H1 (cell line): Measurements from ENCODE around the gene TMEM209. TPM values are rescaled to one million over a fixed set of nuclear protein-coding genes. Genes with fewer than 3 reads are reported as not detected.

ENCODE experiments used
- polyA plus RNA-seq, 7 experiments: library from polyadenylated mRNA; depleted of rRNA in 3 of 7; stranded (reverse) in 5 of 7; unstranded in 2 of 7; fragments of >200 nt in 5 of 7; fragments of 200-250 nt in 2 of 7; gene quantifications; 1 replicate in 5 of 7; 2 replicates in 1 of 7; 4 replicates in 1 of 7; pipeline versions ENCODE4 v1.2.1 to v1.2.3, GENCODE V29; 2011 to 2013; ENCODE audit warnings: missing spikeins in 2 of 7, mixed read lengths in 2 of 7
- total RNA-seq: library from RNA; stranded (reverse); fragmentation: NEBNext Ultra II Directional; extraction: Animal tissue kit (Norgen Biotek cat#: 25700); gene quantifications from 2 replicates; pipeline ENCODE4 v1.2.1, GENCODE V29; 2021
- TF ChIP-seq, protein P1 (sequence below): IDR thresholded peaks from 2 replicates; pipeline ENCODE4 v1.6.1; 2012; ENCODE audit warnings: low read length, inconsistent platforms

Gene TMEM209
- total and polyA plus RNA-seq, 2 of the 8 experiments (the other 6 are each of a cell fraction or from before 2014, with no cell fraction given), result 28.5 to 30.5 TPM

DNA sequence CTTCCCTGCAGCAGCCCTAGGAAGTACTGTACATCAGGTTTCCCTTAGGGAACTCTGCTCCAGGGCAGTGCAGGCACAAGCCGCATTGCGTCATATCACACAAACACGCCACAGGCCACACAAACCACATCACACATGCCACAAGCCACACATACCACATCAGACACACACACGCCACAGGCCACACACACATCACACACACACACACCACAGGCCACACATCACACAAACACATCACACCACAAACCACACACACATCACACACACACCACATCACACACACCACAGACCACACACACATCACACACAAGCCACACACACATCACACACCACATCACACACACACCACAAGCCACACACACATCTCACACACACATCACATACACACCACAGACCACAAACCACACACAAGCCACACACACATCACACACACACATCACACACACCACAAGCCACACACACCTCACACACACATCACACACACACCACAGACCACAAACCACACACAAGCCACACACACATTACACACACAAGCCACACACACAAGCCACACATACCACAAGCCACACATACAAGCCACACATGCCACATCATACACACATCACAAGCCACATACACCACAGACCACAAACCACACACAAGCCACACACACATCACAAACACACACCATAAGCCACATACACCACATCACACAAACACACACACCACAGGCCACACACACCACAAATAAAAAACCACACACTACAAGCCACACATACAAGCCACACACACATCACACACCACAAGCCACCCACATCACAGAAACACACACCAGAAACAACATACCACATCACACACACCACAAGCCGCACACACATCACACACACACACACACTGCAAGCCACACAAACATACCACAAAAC lies 53.4 kb downstream of the TMEM209 start (continued):
- TF ChIP-seq, protein P1, sequence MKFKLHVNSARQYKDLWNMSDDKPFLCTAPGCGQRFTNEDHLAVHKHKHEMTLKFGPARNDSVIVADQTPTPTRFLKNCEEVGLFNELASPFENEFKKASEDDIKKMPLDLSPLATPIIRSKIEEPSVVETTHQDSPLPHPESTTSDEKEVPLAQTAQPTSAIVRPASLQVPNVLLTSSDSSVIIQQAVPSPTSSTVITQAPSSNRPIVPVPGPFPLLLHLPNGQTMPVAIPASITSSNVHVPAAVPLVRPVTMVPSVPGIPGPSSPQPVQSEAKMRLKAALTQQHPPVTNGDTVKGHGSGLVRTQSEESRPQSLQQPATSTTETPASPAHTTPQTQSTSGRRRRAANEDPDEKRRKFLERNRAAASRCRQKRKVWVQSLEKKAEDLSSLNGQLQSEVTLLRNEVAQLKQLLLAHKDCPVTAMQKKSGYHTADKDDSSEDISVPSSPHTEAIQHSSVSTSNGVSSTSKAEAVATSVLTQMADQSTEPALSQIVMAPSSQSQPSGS, result no peak
